ENCODE results near the gene VAMP8.

The VAMP8 gene

DNA sequence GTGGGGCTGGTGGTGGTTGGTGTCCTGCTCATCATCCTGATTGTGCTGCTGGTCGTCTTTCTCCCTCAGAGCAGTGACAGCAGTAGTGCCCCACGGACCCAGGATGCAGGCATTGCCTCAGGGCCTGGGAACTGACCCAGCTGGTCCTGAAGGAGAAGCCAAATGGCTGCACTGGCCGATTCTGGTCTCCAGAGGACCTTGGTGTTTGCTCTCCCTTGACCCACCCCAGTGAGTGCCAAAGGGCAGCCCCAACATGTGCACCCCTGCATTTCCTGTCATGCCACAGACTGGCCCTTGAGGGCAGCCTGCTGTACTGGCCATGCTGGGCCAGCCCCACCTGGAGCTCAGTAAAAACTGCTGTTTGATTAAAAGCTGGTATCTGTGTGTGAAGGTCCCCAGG is 15.6 kb downstream of the VAMP8 start:
- H3K4me3 ChIP-seq (ENCODE audit: control insufficient read depth, low read depth, low read length), result no peak overlapping the region
- no peak for DNase-seq (ENCODE audit: low read depth)
- TF ChIP-seq, protein P1, sequence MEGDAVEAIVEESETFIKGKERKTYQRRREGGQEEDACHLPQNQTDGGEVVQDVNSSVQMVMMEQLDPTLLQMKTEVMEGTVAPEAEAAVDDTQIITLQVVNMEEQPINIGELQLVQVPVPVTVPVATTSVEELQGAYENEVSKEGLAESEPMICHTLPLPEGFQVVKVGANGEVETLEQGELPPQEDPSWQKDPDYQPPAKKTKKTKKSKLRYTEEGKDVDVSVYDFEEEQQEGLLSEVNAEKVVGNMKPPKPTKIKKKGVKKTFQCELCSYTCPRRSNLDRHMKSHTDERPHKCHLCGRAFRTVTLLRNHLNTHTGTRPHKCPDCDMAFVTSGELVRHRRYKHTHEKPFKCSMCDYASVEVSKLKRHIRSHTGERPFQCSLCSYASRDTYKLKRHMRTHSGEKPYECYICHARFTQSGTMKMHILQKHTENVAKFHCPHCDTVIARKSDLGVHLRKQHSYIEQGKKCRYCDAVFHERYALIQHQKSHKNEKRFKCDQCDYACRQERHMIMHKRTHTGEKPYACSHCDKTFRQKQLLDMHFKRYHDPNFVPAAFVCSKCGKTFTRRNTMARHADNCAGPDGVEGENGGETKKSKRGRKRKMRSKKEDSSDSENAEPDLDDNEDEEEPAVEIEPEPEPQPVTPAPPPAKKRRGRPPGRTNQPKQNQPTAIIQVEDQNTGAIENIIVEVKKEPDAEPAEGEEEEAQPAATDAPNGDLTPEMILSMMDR (conservative IDR thresholded peaks at IDR 0.05; ENCODE audit: control insufficient read depth, insufficient read depth, low read depth, low read length), result no peak

DNA sequence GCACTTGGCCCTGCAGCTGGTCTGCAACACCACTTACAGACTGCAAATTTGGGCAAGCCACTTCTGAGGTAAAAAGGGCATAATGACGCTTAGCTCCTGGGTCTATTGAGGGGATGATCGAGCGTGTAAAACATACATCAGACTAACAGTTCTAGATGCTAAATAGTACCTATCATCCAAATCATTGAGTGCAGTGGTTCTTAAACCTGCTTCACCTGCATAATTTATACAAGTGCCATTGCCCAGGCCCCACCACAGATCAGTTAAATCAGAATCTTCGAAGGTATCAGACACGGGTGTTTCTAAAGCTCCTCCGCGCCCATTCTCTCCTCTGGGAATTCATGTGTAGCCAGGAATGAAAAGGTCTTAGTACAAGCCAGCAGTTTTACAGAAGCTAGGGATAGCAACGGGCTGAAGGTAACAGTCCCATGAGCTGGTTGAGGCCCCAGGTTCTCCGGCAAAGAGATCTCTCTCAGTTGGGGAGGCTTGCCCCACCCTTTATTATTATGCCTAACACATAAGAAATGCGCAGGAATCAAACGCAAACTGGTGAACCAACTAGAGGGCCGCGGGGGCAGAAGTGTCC is 17.4 kb downstream of the VAMP8 start:
- TF ChIP-seq, protein P1 (conservative IDR thresholded peaks at IDR 0.05; ENCODE audit: control insufficient read depth, insufficient read depth, low read depth, low read length), result no peak
- no peak for DNase-seq (ENCODE audit: low read depth)
- H3K4me3 ChIP-seq (ENCODE audit: control insufficient read depth, low read depth, low read length), result peak overlapping the region; percentile 92

DNA sequence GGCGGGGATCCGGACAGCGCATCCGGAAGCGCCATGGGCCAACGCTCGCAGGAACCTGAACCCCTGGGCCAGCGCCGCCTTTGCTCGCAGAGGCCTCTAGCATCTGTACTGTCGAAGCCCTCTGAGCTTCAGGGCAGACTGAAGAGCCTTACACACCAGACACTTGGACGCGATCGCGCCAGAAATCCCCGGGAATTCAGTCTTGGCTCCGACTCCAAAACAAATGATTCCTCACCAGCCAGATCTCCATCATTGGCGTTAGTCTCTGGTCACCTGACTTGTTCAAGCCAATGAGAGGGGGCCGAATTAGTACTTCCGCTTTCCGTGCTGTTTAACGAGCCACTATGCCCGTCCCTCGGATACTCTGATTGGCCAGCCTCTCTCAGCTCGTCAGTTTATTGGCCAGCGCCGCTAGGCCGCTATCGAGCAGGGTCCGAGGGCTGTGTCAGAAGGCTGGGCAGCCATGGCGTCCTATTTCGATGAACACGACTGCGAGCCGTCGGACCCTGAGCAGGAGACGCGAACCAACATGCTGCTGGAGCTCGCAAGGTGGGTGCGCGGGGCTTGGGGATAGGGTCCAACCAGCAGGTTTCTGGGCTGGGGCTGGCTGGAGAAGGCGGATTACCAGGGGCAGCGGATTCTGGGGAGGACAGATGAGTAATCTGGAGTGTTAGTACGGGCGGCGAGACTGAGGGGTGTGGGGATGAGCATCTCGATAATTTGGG is 18.1 kb downstream of the VAMP8 start, which contains the start of gene RNF181:
Gene RNF181, plus strand, starts transcription at position 445 of the 725 bp plus-strand sequence. Its CDS starts 19 bp downstream, at position 464.
- TF ChIP-seq, protein P1 (conservative IDR thresholded peaks at IDR 0.05; ENCODE audit: control insufficient read depth, insufficient read depth, low read depth, low read length), result no peak
- DNase-seq (ENCODE audit: low read depth), result peak; percentile 99
- H3K4me3 ChIP-seq (ENCODE audit: control insufficient read depth, low read depth, low read length), result peak within 1 kb of the TSS; percentile 92

DNA sequence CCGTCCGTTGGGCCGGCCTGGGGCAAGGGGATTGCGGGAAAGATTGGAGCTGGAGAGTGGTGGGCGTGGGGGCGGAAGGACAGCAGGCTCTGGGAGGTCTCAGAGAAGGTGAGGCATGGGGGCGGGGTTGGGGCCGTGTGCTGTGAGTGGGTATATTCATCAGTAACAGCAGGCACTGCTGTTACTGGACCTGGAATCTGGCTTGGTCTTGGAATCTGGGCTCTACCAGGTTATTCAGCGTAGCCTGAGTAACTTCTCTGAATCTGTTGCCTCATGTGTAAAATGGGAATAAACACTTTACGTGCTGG is 18.6 kb downstream of the VAMP8 start:
- TF ChIP-seq, protein P1 (conservative IDR thresholded peaks at IDR 0.05; ENCODE audit: control insufficient read depth, insufficient read depth, low read depth, low read length), result no peak
- H3K4me3 ChIP-seq (ENCODE audit: control insufficient read depth, low read depth, low read length), result peak overlapping the region; percentile 92
- DNase-seq (ENCODE audit: low read depth), result no peak

DNA sequence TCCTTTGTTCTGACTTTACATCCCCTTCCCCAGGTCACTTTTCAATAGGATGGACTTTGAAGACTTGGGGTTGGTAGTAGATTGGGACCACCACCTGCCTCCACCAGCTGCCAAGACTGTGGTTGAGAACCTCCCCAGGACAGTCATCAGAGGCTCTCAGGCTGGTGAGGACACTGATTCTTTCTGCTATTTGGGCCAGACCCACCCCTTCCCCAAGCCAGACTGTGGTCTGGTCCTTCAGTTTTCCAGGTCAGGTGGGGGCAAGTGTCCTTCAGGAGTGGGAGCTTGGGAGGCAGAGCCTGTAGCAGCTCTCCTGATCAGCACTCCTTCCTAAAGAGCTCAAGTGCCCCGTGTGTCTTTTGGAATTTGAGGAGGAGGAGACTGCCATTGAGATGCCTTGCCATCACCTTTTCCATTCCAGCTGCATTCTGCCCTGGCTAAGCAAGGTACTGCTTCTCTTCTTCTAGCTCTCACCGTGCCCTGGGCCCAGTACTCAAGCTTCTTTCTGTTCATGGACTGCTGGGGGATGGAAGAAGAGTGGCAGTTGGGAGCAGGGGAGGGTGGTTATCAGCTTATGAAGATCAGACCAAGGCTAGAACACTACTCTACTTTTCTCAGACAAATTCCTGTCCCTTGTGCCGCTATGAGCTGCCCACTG is 19.2 kb downstream of the VAMP8 start:
- peak overlapping the region; percentile 92 for H3K4me3 ChIP-seq (ENCODE audit: control insufficient read depth, low read depth, low read length)
- no peak for DNase-seq (ENCODE audit: low read depth)
- TF ChIP-seq, protein P1 (conservative IDR thresholded peaks at IDR 0.05; ENCODE audit: control insufficient read depth, insufficient read depth, low read depth, low read length), result no peak

DNA sequence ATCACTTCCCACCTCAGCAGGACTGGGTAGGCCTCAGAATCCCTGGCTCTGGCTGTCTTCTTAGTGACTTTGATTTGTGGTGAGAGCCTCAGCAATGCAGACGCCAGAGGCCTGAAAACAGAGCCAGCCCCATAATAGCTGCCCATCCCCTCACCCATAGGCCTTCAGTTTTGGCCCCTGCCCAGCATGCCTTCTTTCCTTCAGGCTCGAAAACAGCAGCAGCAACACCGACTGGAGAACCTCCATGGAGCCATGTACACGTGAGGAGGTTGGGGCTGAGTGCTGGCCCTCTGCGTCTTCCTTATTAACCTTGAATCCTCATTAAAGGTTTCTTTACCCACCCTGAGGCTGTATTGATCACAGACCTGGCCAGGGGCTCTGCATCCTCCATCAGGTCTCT is 19.9 kb downstream of the VAMP8 start:
- no peak for DNase-seq (ENCODE audit: low read depth)
- no peak overlapping the region for H3K4me3 ChIP-seq (ENCODE audit: control insufficient read depth, low read depth, low read length)
- TF ChIP-seq, protein P1 (conservative IDR thresholded peaks at IDR 0.05; ENCODE audit: control insufficient read depth, insufficient read depth, low read depth, low read length), result no peak
